ENCODE data around the gene ZMYND10.

GRCh38 chr3:50370594-50370993 is 25.1 kb upstream of the ZMYND10 start:
- TF ChIP-seq FOXA1 (IDR thresholded peaks at IDR 0.05; ENCODE audit: borderline replicate concordance) (no peak), FUS (optimal IDR thresholded peaks at IDR 0.05; ENCODE audit: low read depth, low read length) (no peak), FOXM1 (IDR thresholded peaks at IDR 0.05; ENCODE audit: low read depth) (no peak), FOXM1 (CRISPR knock-in tag; IDR thresholded peaks at IDR 0.05; ENCODE audit: low read depth) (no peak), SAP30 (IDR thresholded peaks at IDR 0.05; ENCODE audit: borderline replicate concordance, insufficient read depth, low read depth, low read length, poor library complexity, severe bottlenecking) (no peak), ATF4 (CRISPR knock-in tag; IDR thresholded peaks at IDR 0.05) (no peak), CREM (IDR thresholded peaks at IDR 0.05; ENCODE audit: low read depth) (no peak), ADNP (tag; IDR thresholded peaks at IDR 0.05) (no peak)
- TF ChIP-seq, protein P1, sequence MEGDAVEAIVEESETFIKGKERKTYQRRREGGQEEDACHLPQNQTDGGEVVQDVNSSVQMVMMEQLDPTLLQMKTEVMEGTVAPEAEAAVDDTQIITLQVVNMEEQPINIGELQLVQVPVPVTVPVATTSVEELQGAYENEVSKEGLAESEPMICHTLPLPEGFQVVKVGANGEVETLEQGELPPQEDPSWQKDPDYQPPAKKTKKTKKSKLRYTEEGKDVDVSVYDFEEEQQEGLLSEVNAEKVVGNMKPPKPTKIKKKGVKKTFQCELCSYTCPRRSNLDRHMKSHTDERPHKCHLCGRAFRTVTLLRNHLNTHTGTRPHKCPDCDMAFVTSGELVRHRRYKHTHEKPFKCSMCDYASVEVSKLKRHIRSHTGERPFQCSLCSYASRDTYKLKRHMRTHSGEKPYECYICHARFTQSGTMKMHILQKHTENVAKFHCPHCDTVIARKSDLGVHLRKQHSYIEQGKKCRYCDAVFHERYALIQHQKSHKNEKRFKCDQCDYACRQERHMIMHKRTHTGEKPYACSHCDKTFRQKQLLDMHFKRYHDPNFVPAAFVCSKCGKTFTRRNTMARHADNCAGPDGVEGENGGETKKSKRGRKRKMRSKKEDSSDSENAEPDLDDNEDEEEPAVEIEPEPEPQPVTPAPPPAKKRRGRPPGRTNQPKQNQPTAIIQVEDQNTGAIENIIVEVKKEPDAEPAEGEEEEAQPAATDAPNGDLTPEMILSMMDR (IDR thresholded peaks at IDR 0.05 in 2 of 3, conservative IDR thresholded peaks at IDR 0.05 in 1 of 3; ENCODE audit: insufficient read depth in 2 of 3, low read depth in 1 of 3, low read length in 3 of 3): peak; percentile 46 to 72 (median 55)

Data from K562 (cell line).